DMS79 treated with DMSO at 0.1 percent for 48 hours (cell line): ENCODE data around the gene HOXD3.

Experiments used
- DNase-seq: peaks from one replicate; lab custom pipeline; 2025; lab: John Stamatoyannopoulos, UW

The HOXD3 gene

DNA sequence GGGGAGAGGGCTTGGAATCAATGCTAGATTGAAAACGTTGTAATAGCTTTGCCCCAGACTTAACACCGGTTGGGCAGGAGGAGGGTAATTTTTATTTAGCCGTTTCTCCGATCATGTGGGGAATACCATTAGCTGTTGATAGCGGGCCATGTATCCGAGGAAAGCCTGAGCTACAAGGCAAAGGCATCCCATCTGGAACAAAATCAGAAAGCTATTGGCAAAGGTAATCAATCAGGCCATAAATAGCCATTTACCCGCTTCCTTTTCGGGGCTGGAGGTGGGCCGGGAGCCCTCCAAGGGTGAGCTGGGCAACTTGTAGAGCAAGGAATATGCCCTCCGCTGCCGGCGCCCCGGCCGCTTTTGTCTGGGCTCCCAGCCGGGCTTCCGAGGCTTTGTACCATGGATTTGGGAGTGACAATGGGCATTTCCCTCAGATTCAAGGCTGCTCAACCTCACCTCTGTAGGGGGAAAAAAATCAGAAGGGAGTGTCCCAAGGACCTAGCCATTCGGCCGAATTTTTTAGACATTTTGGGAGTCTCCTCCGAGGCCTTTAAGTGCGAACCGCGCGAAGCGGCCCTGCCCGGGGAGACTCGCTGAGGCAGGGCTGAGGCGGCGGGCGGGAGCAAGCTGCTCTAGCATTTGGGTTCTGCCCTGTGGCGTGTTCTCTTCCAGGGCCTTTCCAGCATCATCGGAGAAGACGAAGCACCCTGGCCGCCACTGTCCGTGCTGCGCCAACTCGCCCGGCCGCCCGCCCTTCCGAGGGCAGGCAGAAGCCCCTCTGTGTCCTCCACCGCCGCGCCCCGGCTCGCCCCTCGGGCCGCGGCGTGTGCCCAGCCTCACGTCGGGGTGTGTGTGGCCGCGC lies 35.7 kb upstream of the HOXD3 start:
- DNase-seq = peak; percentile 15

DNA sequence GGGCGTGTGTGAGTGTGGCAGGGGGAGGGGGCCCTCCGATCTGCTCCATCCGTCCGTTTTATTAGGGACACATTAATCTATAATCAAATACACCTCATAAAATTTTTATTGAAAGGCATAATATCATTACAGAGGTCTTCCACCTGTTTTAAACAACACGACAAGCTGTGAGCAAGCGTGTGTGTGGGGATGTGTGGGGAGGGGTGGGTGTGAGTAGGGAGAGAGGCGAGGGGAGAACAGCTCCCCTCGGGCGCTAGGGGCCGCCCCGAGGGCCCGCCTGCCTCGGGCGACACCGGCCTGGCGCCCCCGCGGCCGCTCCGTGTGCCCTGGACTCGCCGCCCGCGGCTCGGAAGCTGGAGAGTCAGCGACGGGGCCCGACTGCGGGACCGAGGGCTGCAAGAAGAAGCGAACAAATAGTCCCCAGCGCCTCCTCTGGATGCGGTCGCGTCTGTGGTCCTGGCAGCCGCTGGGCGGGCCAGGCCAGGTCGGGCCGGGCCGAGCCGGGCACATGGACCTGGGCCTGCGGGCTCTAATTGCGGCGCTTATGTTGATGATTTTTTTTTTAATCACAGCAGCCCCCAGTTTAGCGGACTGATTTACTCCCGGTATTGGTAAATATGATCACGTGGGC lies 34.9 kb upstream of the HOXD3 start:
- DNase-seq = peak; percentile 49

DNA sequence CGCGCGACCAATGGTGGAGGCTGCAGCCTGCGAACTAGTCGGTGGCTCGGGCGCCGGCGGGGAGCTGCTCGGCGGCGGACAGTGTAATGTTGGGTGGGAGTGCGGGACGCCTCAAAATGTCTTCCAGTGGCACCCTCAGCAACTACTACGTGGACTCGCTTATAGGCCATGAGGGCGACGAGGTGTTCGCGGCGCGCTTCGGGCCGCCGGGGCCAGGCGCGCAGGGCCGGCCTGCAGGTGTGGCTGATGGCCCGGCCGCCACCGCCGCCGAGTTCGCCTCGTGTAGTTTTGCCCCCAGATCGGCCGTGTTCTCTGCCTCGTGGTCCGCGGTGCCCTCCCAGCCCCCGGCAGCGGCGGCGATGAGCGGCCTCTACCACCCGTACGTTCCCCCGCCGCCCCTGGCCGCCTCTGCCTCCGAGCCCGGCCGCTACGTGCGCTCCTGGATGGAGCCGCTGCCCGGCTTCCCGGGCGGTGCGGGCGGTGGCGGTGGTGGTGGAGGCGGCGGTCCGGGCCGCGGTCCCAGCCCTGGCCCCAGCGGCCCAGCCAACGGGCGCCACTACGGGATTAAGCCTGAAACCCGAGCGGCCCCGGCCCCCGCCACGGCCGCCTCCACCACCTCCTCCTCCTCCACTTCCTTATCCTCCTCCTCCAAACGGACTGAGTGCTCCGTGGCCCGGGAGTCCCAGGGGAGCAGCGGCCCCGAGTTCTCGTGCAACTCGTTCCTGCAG lies 34.3 kb upstream of the HOXD3 start, which contains the start of gene HOXD9:
Gene HOXD9 (plus strand): TSS at position 37 of the 728 bp plus-strand sequence. CDS start 50 bp downstream, at position 87.
- no peak for DNase-seq

DNA sequence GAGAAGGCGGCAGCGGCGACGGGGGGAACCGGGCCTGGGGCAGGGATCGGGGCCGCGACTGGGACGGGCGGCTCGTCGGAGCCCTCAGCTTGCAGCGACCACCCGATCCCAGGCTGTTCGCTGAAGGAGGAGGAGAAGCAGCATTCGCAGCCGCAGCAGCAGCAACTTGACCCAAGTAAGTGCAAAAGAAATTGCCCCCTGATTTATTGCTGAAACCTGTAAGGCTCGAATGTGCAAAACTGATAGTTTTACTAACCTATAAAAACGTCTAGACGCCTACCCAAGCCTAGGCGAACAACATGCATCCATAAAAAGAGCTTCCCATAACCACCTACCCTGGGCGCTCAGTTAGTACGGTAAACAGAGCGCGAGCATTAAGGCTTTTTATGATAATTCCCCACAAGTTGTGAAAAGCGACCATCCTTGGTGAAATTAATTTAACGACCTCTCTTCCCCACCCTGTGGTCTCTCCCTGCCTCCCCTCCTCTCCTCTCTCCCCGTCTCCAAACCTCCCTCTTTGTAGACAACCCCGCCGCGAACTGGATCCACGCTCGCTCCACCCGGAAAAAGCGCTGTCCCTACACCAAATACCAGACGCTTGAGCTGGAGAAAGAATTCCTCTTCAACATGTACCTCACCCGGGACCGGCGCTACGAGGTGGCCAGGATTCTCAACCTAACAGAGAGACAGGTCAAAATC lies 33.5 kb upstream of the HOXD3 start:
- DNase-seq = peak; percentile 46

DNA sequence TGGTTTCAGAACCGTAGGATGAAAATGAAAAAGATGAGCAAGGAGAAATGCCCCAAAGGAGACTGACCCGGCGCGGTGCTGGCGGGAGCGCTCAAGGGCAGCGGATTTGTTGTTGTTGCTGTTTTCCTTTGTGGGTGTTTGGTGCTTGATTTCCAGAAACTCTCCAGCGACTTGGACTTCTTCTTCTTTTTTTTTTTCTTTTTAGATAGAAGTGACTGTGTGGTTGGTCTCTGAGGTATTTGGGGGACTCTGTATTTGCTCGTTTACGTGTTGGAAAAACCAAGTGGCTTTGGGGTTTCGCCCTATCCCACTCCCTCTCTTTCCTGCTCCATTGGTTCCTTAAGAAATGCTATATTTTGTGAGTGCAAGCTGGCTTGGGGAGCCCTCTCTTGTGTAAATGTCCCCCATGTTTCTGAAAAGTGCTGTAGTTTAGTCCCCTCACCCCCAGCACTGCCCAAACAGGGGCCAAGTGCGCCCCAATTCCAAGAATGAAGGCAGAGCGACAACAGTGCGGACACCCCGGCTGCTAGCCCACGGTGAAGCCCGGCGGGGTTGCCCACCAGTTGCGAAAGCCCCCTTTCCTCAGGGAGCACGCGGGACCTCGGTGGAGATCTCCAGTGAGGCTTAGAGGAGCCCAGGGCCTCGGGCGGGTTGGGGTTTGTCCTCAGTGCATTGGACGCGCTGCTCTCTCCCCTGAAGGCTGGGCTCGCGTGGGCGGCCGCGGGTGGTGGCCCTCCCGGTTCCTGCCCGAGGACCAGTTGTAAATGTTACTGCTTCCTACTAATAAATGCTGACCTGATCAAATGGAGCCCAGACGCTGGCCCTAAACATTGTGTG lies 32.8 kb upstream of the HOXD3 start:
- no peak for DNase-seq

DNA sequence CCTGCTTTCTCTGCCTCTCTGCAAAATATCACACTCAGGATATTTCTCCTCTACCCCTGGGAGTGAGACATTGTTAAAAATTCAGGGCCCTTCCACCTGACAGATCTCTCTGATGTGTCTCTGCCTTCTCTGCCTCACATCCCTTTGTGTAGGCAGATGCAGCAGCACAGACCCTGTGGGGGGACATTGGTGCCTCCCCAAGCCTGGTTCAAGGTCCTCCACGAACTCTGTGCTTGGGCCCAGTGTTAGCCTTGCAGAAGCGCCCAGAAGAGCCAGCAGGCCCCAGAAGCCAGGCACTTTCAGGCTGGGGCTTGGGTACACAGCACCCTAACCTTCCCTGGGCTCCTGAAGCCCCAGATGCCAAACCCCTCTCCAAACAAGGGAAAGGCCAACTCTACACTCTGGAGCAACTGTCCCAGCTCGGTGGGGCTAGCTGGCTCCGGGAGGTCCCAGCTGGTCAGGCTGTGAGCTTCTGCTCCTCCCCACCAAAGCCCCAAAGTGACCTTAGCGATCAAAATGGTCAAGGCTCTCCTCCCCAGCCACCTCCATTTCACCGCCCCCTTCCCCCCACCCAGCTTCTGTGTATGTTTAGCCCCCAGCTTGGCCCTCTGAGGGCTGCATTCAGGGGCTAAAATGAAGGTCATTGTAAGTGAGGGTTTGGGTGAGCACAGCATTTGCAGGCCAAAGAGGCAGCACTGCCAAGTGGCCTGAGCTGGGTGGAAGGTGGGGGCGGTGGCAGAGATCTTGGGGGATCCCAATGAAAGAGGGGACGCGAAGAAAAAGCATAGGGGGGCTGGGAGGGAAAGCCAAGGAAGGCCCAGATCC lies 31.9 kb upstream of the HOXD3 start:
- DNase-seq = no peak

DNA sequence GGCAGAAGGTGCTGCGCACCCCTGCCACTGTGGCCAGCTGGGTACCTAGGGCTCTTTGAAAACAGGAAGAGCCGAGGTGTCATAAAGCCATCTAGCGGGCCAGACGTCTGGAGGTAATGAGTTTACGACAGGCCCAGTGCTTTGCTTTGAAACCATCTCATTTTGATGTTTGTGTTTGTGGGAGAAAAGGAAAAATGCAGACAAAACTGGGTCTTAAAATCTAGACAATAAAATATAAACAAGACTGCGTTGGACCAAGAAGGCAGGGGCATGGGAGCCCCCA lies 31.4 kb upstream of the HOXD3 start:
- no peak for DNase-seq

DNA sequence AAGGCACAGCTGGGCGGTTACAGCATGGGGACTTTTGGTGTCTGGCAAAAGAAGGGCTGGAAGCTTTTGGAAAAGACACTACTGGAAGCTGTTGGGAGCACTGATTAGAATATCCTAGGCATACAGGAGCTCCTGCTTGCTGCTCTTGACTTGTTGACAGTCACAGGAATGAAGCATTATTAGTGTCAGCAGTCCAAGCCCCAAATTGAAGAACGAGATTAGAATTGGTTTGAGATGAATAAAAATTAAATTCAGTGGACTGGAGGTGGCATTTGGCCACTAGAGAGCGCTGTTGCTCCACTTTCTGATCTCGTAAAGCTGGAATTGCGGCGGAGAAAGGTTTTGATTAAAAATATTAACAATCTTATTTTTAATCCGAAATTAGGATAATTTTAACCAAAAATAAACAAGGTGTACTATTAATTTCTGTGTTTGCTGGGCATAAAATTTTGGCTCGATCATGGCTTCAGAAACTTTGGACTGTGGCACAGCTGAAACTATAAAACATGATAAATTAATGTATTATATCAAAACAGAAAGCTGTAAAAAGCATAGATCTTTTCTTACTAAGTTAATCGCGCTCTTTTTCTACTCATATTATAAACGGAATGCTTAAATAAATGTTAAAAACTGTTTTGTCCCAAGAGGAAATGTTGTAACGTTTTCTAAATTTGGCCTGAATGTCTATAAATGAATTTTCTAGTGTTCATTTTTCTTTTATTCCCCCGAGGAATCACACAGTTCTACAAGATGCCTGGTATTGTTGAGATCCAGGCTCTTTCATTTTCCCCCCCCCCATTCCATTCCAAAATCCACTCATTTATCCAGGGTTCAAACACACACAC lies 30.0 kb upstream of the HOXD3 start:
- DNase-seq = peak; percentile 74

DNA sequence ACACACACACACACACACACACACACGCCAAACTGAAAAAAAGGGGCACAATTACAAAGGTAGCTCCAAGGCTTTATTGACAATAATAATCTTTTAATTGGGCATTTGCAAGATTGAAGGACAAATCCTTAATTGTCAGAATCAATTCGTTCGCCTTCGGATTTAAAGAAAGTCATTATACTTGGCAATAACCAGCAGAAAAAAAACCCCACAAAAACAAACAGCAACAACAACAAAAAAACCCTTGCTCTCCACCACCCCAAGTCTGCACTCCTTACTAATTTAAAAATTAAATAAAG lies 29.4 kb upstream of the HOXD3 start:
- DNase-seq = peak; percentile 75

DNA sequence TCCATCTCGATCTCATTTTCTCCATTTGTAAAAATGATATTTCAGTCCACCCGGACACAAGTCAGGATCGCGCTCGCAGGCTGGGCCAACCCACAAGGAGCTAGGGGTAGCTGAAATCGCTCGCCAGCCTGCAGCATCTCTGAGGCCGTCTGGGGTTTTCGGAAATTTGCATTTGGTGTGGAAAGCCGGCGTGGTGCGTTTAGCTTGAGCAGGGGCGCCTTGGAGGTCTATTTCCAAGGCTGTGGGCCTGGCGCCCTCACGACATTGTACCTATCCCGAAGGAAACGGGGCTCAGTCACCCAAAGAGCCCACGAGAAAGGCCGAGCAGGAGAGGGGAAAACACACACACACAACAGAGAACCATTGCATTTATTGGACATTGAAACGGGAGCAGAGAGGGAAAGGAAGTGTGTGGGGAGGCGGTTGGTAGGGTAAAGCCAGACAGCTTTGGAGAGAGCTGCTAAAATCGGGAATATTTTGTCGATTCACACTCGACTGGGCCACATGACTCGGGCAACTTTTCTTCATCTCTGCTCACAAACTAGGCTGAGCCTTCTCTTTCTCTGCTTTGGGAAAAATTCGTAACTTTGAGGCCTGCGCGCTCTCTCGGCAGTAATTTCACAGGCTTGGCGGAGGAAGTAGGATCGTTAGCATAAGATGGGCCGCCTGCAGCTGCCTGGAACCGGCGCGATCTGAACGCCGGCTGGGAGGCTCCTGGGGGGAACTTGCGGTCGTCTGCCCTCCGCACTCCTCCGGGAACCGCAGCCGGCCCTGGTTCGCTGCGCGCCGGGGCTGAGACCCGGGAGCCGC lies 28.7 kb upstream of the HOXD3 start:
- peak; percentile 79 for DNase-seq

DNA sequence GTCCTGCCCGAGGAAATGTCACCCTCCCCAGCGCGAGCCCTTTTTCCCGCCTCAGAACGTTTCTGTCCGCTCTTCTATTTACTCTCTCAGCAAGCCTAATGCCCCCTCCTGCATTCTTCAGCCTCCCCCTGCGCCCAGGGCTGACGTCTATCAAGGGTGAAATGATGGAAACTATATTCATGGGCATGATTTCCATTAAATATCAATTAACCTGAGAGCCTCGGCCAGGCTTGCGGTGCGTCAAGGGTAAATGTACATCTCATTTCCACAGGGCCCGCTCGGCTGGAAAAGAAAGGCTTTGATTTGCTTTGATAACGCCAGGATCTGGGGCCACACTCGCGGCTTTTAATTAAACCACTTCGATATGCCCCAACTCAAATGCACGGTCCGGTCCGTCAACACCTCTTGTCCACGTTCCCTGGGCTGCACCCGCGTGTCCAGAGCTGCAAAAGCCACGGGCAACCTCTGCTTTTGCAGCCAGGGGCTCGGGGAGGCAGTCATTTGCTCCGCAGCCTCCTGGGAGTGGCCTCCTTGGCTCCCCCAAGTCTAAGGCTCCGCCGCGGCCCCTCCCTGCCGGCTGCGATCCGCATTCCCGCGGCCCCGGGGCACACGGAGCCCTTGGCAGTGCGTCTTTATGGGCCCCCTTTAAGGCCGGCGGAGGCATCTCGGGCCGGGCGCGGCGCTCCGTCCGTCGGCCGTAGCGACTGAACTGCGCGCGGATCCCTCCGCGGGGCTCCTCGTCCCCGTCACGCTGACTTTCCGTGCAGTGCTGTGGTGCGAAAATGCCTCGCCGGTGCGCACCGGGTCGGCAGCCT lies 27.9 kb upstream of the HOXD3 start, which contains the start of gene HOXD8:
Gene HOXD8 (plus strand): TSS at position 724 of the 815 bp plus-strand sequence. CDS start 662 bp downstream, outside the sequence.
- peak; percentile 80 for DNase-seq

DNA sequence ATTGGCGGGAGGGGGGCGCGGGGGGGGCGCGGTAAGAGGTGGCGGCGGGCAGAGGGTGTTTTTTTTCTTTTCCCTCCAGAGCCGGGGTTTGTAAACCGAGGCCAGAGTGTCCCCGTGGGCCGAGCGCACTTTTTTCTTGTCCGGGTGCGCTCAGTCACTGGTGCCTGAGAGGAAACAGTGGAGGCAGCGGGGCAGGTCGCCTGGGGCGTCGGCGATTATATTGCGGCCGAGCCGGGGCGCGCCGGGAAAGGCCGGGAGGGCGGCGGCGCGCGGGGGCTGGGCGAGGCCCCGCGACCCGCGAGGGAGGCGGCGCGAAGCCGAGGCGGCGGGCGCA lies 27.3 kb upstream of the HOXD3 start:
- no peak for DNase-seq

DNA sequence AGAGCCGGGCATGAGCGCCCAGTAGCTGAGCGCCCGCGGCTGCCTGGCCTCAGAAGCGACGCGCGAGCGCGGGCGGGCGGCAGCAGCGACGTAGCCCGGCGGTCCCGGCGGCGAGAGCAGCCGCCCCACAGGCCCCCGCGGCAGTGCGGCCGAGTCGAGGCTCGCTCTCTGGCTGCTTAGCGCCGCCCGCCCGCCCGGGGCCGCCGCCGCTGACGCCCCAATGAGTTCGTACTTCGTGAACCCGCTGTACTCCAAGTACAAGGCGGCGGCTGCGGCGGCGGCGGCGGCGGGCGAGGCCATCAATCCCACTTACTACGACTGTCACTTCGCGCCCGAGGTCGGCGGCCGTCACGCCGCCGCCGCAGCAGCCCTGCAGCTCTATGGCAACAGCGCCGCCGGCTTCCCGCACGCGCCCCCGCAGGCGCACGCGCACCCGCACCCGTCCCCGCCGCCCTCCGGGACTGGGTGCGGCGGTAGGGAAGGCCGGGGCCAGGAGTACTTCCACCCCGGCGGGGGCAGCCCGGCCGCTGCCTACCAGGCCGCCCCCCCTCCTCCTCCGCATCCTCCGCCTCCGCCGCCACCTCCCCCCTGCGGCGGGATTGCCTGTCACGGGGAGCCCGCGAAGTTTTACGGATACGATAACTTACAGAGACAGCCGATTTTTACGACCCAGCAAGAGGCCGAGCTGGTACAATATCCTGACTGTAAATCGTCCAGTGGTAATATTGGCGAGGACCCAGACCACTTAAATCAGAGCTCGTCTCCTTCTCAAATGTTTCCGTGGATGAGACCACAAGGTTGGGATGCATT lies 26.8 kb upstream of the HOXD3 start:
- DNase-seq = peak; percentile 54

DNA sequence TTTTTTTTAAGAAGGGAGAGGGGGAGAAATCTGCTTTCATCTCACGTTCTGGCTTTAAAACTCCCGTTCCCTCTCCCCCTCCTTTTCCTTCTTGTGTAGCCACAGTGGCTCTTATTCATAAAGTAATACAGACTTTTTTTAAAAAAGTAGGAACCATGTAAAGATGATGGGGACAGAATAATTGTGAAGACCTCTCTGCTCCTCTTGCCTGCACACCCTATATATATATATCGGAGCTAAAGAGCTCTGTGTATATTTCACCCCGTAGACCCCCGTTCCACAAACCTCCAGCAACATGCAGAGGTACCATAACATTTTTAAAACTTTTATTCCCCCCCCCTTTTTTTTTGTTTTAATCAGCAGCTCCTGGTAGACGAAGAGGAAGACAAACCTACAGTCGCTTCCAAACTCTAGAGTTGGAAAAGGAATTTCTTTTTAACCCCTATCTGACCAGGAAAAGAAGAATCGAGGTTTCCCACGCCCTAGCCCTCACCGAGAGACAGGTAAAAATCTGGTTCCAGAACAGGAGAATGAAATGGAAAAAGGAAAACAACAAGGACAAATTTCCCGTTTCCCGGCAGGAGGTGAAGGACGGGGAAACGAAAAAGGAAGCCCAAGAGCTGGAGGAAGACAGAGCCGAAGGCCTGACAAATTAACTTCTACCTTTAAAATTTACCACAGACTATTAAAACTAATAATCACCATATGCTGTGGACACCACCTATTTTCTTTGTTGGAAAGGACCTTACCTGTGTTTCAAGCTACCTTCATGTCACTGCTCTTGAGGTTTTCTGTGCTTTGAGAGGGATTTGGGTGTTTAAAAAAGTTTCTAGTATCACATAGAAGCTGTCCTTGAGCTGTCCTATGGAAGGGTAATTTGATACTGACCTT lies 25.9 kb upstream of the HOXD3 start:
- peak; percentile 31 for DNase-seq

DNA sequence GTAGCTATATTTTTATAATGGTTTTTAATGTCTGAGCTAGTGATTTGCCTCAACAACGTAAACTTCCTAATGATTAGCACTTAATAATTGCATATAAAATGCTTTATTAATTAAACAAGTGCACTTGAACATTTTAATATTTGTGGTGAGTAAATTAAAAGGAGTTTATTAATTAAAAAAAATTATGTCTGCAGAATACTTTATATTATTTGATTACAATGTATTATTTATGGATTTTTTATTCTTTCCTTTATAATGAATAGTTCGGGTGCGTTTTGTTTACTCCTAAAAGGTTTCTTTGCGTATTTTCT lies 25.3 kb upstream of the HOXD3 start:
- no peak for DNase-seq
